Aorta (tissue), 5 donors: ENCODE results near the gene APOA4. TPM values are rescaled to one million over a fixed set of nuclear protein-coding genes. Genes with fewer than 3 reads are reported as not detected.
A peak's percentile ranks its signal among the peaks of the same experiment; 100 is the strongest.

Source experiments
- ATAC-seq: fragments of 200-7000 bp; cut with Tn5 transposase; one replicate; pipeline ENCODE4 v1.9.1; 2022; ENCODE audit warnings: moderate library complexity; ENCODE audit not compliant: low FRiP score
- DNase-seq, 2 donors: peaks; one replicate each; pipeline ENCODE4 v3.0.0-alpha.2; 2020
- H3K27ac ChIP-seq, 2 donors: one replicate each; pipeline ENCODE4 v1.5.1; 2013; ENCODE audit warnings: low read length in 2 of 2, mild to moderate bottlenecking in 2 of 2, moderate library complexity in 2 of 2, control low read depth in 1 of 2, inconsistent platforms in 1 of 2, low read depth in 1 of 2
- H3K27me3 ChIP-seq, 2 donors: one replicate each; pipeline ENCODE4 v1.6.1; 2013; ENCODE audit warnings: control low read depth in 1 of 2, low read length in 1 of 2, mild to moderate bottlenecking in 1 of 2, moderate library complexity in 1 of 2; ENCODE audit not compliant: insufficient read depth in 2 of 2, control insufficient read depth in 1 of 2
- H3K36me3 ChIP-seq, 2 donors: one replicate each; pipeline ENCODE4 v1.6.1; 2013; ENCODE audit warnings: control low read depth in 1 of 2, low read length in 1 of 2, mild to moderate bottlenecking in 1 of 2; ENCODE audit not compliant: insufficient read depth in 2 of 2, control insufficient read depth in 1 of 2
- H3K4me1 ChIP-seq, 2 donors: one replicate each; pipeline ENCODE4 v1.6.1; 2013; ENCODE audit warnings: low read length in 2 of 2, control low read depth in 1 of 2, mild to moderate bottlenecking in 1 of 2, moderate library complexity in 1 of 2; ENCODE audit not compliant: insufficient read depth in 2 of 2, control insufficient read depth in 1 of 2
- H3K4me3 ChIP-seq, 2 donors: one replicate each; pipeline ENCODE4 v1.5.1; 2013; ENCODE audit warnings: low read length in 2 of 2, control low read depth in 1 of 2, mild to moderate bottlenecking in 1 of 2
- H3K9me3 ChIP-seq: one replicate; pipeline ENCODE4 v1.6.1; 2013; ENCODE audit warnings: mild to moderate bottlenecking, low read length; ENCODE audit not compliant: control insufficient read depth
- WGBS, 2 donors: extraction: QIAGEN DNeasy Blood & Tissue Kit; methylation state at CpG; one replicate each; pipeline ENCODE4 v1.1.7; 2013; 5-methylcytosine and 5-hydroxymethylcytosine counted together
- intact Hi-C, 2 donors: fragments of 100-400 bp; cut with DNase I; formaldehyde crosslinking; loops; one replicate each; pipeline versions ENCODE4 v1.14.2 to v1.15.0; 2022
- polyA plus RNA-seq, 2 donors: library from polyadenylated mRNA; stranded (reverse); fragments of 200-250 nt; gene quantifications; one replicate each; pipeline ENCODE4 v1.2.3, GENCODE V29; 2013
- total RNA-seq, 2 donors: library from RNA; stranded (reverse); fragmentation: NEBNext Ultra II Directional; extraction: Animal tissue kit (Norgen Biotek cat#: 25700); gene quantifications; one replicate each; pipeline ENCODE4 v1.2.1, GENCODE V29; 2021
- donor health status: healthy with polysubstance abuse.
- donor health status: Bipolar disorder and iron deficiency.
- donor health status: DM: no; HTN: no; CAD: no.
- donor health status: DM: no; HTN: no; CAD: no.
- donor health status: DM: yes; HTN: yes; CAD: no.

The APOA4 gene
- total and polyA plus RNA-seq, 4 donors: 0.64 to 457 TPM; not detected in 2

- DNase-seq: no peak
- Histone ChIP-seq H3K4me3 (no peak overlapping the region), H3K36me3 (no peaks in the 10 kb centered on the region), H3K27ac (no peak overlapping the region), H3K9me3 (no peaks in the 10 kb centered on the region), H3K4me1 (no peaks in the 10 kb centered on the region), H3K27me3 (no peaks in the 10 kb centered on the region)
- WGBS, 2 donors: 72 to 76% methylated on average over 2 of the region's 2 CpGs
- no peak for ATAC-seq
- intact Hi-C loops: loop anchor here (5.0 to 10.0 kb wide), 2 partner anchors 310 to 312 kb away; no protein-coding TSS in a partner anchor
These were observed 28.3 kb downstream of the APOA4 start for GRCh38 chr11:116794851-116795250.

DNA sequence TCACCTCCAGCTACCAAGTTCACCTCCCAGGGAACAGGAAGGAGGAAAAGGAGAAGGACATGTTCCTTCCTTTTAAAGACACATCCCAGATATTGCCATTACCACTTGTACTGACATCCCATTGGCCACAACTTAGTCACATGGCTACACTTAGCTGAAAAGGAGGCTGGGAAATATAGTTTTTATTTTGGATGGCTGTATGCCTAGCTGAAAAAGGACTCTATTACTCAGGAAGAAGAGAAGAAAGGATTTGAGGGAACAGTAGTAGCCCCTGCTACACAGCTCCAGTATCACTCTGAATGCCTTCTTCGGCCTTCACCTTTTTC lies 29.4 kb downstream of the APOA4 start:
- intact Hi-C loops: loop anchor here (5.0 to 10.0 kb wide), 2 partner anchors 311 to 314 kb away; no protein-coding TSS in a partner anchor
- no peaks in the 10 kb centered on the region for H3K27me3 ChIP-seq
- no peak overlapping the region for H3K4me3 ChIP-seq
- no peak for DNase-seq
- ATAC-seq: no peak
- H3K9me3 ChIP-seq: no peaks in the 10 kb centered on the region
- no peaks in the 10 kb centered on the region for H3K36me3 ChIP-seq
- H3K27ac ChIP-seq: no peak overlapping the region
- 95 to 100% methylated on average over 1 of the region's 1 CpG for whole genome bisulfite sequencing, 2 donors
- no peaks in the 10 kb centered on the region for H3K4me1 ChIP-seq

DNA sequence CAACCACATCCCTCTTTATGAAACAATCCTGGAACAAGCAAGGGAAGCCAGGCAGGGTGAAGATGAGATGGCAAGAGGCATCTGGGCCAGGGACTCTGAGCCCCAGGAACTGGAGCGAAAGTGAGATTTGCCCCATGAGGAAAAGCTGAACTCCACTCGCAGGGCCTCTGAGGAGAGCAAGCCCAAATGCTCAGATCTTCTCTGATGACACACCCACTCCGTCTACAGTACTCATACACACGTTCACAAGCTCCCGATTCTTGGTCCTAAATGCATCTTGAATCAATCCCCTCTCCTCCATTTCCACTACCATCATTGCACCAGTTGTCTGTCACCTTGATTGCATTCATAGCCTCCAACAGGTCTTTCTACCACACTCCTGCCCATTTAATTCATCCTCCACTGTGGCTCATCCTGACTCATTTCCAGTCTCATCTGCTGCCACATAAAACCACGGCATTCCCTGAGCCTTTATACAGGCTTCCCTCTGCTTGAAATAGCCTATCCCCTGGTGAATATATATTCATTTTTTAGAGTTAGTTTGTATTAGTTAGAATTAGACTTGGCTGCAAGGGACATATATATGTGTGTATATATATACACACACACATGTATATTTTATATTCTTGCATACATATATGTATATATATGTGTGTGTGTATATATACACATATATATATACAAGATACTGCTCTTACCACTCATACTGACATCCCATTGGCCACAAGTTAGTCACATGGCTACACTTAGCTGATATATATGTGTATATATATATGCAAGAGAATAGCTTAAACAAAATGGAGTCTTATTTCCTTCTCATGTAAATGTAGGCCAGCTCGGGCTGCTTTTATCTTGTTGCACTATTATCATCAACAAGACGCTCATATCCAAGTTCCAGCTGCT lies 30.0 kb downstream of the APOA4 start:
- no peak overlapping the region for H3K27ac ChIP-seq
- H3K9me3 ChIP-seq: no peaks in the 10 kb centered on the region
- 78 to 79% methylated on average over 8 of the region's 8 CpGs for WGBS, 2 donors
- H3K4me1 ChIP-seq: no peaks in the 10 kb centered on the region
- no peaks in the 10 kb centered on the region for H3K27me3 ChIP-seq
- ATAC-seq: no peak
- no peak for DNase-seq
- H3K4me3 ChIP-seq: no peak overlapping the region
- intact Hi-C loops: loop anchor here (5.0 to 10.0 kb wide), 2 partner anchors 312 to 314 kb away; no protein-coding TSS in a partner anchor
- no peaks in the 10 kb centered on the region for H3K36me3 ChIP-seq

DNA sequence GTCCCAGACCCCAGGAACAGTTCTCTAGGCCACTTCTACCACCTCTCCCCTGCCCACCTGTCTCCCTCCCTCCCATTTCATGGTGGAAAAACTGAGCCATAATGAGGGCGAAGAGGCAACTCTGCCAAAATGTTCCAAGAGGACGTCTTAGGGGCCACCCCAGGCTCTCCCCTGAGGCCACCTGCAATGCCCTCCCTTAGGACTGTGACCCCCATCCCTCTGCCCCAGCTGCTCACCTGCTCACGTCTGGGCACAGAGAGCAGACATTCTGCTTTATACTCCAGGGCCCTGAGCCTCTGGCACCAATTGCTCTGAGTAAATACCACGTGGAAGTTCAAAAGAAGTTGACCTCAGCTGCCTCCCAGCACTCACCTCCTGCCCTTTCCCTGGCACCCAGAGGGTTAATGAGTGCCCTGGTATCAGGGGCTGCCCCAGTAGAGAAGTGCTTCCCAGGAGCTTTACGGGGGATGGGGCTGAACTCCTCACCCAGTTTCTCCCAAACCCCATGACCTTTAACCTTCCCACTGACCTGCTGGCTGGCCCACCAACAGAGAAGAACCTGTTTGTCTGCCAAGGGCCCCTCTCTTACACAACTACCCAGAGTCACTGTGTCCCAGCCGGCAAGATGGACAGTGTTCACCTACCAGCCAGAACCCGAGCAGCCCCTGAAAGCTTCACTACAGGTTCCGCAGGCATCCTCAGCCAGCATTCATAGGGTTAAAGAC lies 30.8 kb downstream of the APOA4 start:
- no peak overlapping the region for H3K4me3 ChIP-seq
- WGBS, 2 donors: 71 to 73% methylated on average over 8 of the region's 8 CpGs
- no peaks in the 10 kb centered on the region for H3K36me3 ChIP-seq
- no peak overlapping the region for H3K27ac ChIP-seq
- H3K4me1 ChIP-seq: no peaks in the 10 kb centered on the region
- no peaks in the 10 kb centered on the region for H3K9me3 ChIP-seq
- intact Hi-C loops: loop anchor here (5.0 to 10.0 kb wide), 2 partner anchors 312 to 315 kb away; no protein-coding TSS in a partner anchor
- H3K27me3 ChIP-seq: no peaks in the 10 kb centered on the region
- DNase-seq (no peak), ATAC-seq (no peak)

GRCh38 chr11:116791813-116792143 lies 31.3 kb downstream of the APOA4 start, which contains the start of gene APOA5:
TSS of gene APOA5 (minus strand) at chr11:116791879. CDS start at chr11:116791860, 19 bp downstream.
- no peak for ATAC-seq

GRCh38 chr11:116791002-116791812 lies 31.9 kb downstream of the APOA4 start:
- WGBS, 2 donors: 21 to 23% methylated on average over 28 to 31 of the region's 31 CpGs
- intact Hi-C loops: loop anchor here (2.0 to 10.0 kb wide), 3 partner anchors 46 to 316 kb away; partner anchors contain the start of gene APOA1 (in 1 of the 2)
- H3K4me1 ChIP-seq: peaks cover 0 to 4% of the 10 kb centered on the region in 2 donors
- no peaks in the 10 kb centered on the region for H3K27me3 ChIP-seq
- ATAC-seq: peak; percentile 83
- H3K4me3 ChIP-seq: no peak overlapping the region
- no peak overlapping the region for H3K27ac ChIP-seq
- no peaks in the 10 kb centered on the region for H3K9me3 ChIP-seq
- DNase-seq: peak; percentile 87 to 93
- no peaks in the 10 kb centered on the region for H3K36me3 ChIP-seq

More at GRCh38 chr11:116791813-116792143, 31.3 kb downstream of the APOA4 start, which contains the start of gene APOA5:
- no peak within 1 kb of the TSS for H3K27ac ChIP-seq
- no peaks in the 10 kb centered on the region for H3K27me3 ChIP-seq
- WGBS, 2 donors: 91 to 94% methylated on average over 7 of the region's 7 CpGs
- no peaks in the 10 kb centered on the region for H3K36me3 ChIP-seq
- H3K9me3 ChIP-seq: no peaks in the 10 kb centered on the region
- no peak within 1 kb of the TSS for H3K4me3 ChIP-seq
- intact Hi-C loops: loop anchor here (2.0 to 10.0 kb wide), 3 partner anchors 45 to 316 kb away; partner anchors contain the start of gene APOA1 (in 1 of the 2)
- H3K4me1 ChIP-seq: peaks cover 0 to 3% of the 10 kb centered on the region in 2 donors
- DNase-seq: no peak

DNA sequence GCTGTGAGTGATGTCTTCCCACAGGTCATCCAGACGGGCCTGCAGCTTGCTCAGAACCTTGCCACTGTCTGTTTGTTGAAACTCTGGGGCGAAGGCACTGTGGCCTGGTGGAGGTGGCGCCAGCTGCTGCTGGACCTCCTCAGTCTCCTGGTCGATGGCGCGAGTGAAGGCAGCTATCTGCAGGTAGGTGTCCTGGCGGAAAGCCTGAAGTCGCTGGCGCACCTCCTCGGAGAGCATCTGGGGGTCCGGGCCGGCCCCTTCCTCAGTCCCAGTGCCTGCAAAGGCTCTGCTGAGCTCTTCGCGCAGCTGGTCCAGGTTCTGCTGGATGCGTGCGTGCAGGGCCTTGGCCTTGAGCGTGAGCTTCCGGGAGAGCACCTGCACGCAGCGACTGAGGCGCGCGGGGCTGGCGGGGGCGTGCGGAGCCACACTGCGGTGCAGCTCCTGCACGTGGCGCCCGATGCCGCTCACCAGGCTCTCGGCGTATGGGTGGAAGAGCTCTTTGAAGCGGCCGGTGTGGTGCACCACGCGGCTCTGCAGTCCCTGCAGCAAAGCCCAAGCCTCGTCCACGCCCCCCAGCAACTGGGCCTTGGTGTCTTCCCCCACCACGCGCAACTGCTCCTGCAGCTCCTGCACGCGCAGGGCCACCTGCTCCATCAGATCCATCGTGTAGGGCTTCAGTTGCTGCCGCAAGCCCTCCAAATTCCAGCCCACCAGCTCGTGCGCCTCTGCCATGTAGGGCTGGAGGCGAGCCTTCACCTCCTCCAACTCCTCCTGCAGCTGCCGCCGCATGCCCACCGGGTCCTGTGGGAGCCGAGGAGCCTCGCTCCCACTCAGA lies 32.7 kb downstream of the APOA4 start:
- WGBS, 2 donors: 84 to 87% methylated on average over 53 of the region's 53 CpGs
- intact Hi-C loops: loop anchor here (2.0 to 10.0 kb wide), 3 partner anchors 46 to 317 kb away; partner anchors contain the start of gene APOA1 (in 1 of the 2)
- H3K4me3 ChIP-seq: no peak overlapping the region
- H3K27ac ChIP-seq: no peak overlapping the region
- no peaks in the 10 kb centered on the region for H3K27me3 ChIP-seq
- DNase-seq: no peak
- peaks cover 0 to 4% of the 10 kb centered on the region in 2 donors for H3K4me1 ChIP-seq
- H3K9me3 ChIP-seq: no peaks in the 10 kb centered on the region
- no peak for ATAC-seq
- peaks cover 0 to under 1% of the 10 kb centered on the region in 2 donors for H3K36me3 ChIP-seq
